ENCODE data around the gene KIF24. TPM values are rescaled to one million over a fixed set of nuclear protein-coding genes. Genes with fewer than 3 reads are reported as not detected.

Gene KIF24, protein sequence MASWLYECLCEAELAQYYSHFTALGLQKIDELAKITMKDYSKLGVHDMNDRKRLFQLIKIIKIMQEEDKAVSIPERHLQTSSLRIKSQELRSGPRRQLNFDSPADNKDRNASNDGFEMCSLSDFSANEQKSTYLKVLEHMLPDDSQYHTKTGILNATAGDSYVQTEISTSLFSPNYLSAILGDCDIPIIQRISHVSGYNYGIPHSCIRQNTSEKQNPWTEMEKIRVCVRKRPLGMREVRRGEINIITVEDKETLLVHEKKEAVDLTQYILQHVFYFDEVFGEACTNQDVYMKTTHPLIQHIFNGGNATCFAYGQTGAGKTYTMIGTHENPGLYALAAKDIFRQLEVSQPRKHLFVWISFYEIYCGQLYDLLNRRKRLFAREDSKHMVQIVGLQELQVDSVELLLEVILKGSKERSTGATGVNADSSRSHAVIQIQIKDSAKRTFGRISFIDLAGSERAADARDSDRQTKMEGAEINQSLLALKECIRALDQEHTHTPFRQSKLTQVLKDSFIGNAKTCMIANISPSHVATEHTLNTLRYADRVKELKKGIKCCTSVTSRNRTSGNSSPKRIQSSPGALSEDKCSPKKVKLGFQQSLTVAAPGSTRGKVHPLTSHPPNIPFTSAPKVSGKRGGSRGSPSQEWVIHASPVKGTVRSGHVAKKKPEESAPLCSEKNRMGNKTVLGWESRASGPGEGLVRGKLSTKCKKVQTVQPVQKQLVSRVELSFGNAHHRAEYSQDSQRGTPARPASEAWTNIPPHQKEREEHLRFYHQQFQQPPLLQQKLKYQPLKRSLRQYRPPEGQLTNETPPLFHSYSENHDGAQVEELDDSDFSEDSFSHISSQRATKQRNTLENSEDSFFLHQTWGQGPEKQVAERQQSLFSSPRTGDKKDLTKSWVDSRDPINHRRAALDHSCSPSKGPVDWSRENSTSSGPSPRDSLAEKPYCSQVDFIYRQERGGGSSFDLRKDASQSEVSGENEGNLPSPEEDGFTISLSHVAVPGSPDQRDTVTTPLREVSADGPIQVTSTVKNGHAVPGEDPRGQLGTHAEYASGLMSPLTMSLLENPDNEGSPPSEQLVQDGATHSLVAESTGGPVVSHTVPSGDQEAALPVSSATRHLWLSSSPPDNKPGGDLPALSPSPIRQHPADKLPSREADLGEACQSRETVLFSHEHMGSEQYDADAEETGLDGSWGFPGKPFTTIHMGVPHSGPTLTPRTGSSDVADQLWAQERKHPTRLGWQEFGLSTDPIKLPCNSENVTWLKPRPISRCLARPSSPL (N-terminal part only)
- total RNA-seq: 0.17 and 0.63 TPM in 2 replicates

DNA sequence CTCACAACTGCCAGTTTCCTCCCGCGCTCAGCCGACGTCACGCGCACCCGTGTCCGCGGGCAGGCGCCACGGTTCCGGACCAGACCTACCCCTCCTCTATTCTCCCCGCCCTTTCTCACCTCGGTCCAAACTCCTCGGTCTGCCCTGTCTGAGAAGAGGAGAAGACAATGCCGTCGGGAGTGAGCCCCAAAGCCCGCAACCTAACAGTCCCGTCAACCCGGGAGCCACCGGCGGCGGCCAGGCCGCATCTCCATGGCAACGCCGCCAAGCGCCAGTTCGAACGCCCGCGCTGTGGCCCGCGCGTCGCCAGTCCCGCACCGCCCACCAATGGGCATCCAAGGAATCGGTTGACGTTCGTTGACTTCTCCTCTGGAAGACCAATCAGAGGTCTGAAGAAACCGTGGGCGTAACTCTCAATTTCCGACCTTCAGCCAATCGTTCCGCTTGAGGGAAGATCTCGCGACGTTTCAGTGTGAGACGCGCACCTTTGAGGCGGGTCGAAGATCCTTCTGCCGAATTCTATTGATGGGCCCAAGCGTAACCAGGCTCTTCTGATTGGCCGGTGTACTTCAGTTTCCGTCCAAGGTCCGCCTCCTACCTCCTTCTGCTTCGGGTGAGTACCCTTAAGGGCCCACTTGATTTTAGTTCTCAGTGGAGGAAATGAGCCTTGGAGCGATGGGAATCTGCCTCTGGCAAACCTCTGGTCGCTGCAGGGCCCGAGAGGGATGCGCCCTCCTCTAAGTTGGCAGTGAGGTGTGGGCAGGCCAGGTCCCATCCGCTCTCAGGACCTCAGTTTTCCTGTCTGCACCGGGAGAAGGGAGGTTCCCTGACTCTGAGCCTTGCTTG is at the start of gene KIF24, which contains the start of gene NUDT2:
Gene KIF24, minus strand, starts transcription at position 282 of the 846 bp plus-strand sequence. CDS start 17,922 bp downstream, outside the sequence.
Gene NUDT2, plus strand, starts transcription at position 583 of the 846 bp plus-strand sequence. CDS start 9,471 bp downstream, outside the sequence.

DNA sequence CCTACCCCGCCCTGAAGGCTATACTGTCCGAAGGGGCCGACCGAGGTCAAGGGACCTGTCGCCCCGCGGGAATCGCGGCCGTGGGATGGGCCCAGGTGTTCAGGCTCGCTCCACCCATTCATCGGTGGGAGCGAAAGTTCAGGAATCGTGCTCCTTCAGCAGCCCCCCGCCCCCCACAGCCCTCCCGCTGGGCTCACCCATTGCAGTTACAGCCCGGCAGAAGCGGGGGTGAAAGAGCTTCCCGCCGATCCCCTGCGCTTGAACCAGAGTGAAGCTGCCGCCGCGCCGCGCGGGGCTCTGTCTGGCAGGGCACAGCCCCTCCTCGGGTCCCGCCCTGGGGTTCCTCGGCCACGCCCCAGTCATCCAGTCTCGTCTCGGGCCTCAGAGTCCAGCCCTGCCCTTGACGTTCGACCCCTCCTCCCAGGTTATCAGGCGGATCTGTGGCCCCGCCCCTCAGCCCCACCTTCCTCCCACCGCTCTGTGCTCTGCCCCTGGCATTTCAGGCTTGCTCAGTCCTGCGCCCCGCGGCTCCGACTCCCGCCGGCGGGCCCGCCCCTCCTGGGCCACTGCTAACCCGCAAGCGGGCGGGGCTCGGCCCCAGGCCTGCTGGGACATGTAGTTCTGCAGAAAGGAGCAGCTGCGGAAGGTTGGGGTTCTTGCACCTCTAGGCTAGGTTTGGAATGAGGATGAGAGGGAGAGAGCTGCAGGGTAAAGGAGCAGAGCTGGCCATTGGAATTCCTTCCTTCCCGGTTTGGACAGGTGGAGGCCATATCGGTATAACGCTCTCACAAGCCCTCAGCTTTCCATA is 47.7 kb upstream of the KIF24 start, which contains the start of gene MYORG:
Gene MYORG, minus strand, starts transcription at position 303 of the 808 bp plus-strand sequence. CDS start 3,955 bp downstream, outside the sequence.

Other genes starting within 250 kb of the KIF24 start
- 4.7 and 4.9 TPM in 2 replicates for gene DCAF12, start 202.6 kb downstream of the KIF24 start, total RNA-seq
- gene UBAP1, start 150.2 kb downstream of the KIF24 start, total RNA-seq: 17.9 and 23.5 TPM in 2 replicates
- 51.0 and 55.0 TPM in 2 replicates for gene NUDT2, start 301 bp upstream of the KIF24 start, total RNA-seq
- 0.43 and 0.63 TPM in 2 replicates for gene MYORG, start 47.6 kb upstream of the KIF24 start, total RNA-seq
- gene FAM219A, start 129.3 kb upstream of the KIF24 start, total RNA-seq: 2.8 and 3.5 TPM in 2 replicates
- gene DNAI1, start 129.5 kb upstream of the KIF24 start, total RNA-seq: 0.34 TPM in 1 of 2 replicates, not detected in the other
- gene ENHO, start 193.7 kb upstream of the KIF24 start, total RNA-seq: 0.16 and 0.26 TPM in 2 replicates

Data from bronchial smooth muscle cell (primary cell).